Fibroblast of lung (primary cell): ENCODE results near the gene TBRG4. TPM values are rescaled to one million over a fixed set of nuclear protein-coding genes. Genes with fewer than 3 reads are reported as not detected.

Experiments
- DNase-seq, 2 donors: peaks; one replicate each; pipeline versions ENCODE4 v3.0.0 to v3.0.0-alpha.2; 2010; ENCODE audit warnings: low read depth in 2 of 2
- H2AFZ ChIP-seq: 2 replicates; pipeline ENCODE4 v1.5.1; 2012; ENCODE audit warnings: low read length, control low read depth, inconsistent platforms
- H3K27ac ChIP-seq: 2 replicates; pipeline ENCODE4 v1.5.1; 2011; ENCODE audit warnings: low read length, control low read depth; ENCODE audit not compliant: insufficient read depth
- H3K27me3 ChIP-seq: 2 replicates; pipeline ENCODE4 v1.5.1; 2011; ENCODE audit warnings: mild to moderate bottlenecking, low read length; ENCODE audit not compliant: control insufficient read depth, insufficient read depth
- H3K36me3 ChIP-seq: 2 replicates; pipeline ENCODE4 v1.5.1; 2011; ENCODE audit warnings: low read length; ENCODE audit not compliant: control insufficient read depth, insufficient read depth
- H3K4me1 ChIP-seq: 2 replicates; pipeline ENCODE4 v1.5.1; 2011; ENCODE audit warnings: low read length; ENCODE audit not compliant: control insufficient read depth, insufficient read depth; ENCODE audit errors: extremely low read depth
- H3K4me2 ChIP-seq: 2 replicates; pipeline ENCODE4 v1.5.1; 2011; ENCODE audit warnings: low read length, control low read depth; ENCODE audit not compliant: insufficient read depth; ENCODE audit errors: extremely low read depth
- H3K4me3 ChIP-seq, 4 experiments: fragments of 200-600 bp in 1 of 4; sonication (generic) in 1 of 4; replicated peaks in 1 of 4; 2 replicates each; pipeline ENCODE4 v1.5.1; 2011 to 2016; ENCODE audit warnings: low read length in 4 of 4, low read depth in 3 of 4, mild to moderate bottlenecking in 3 of 4, control low read depth in 2 of 4, inconsistent platforms in 1 of 4, mixed read lengths in 1 of 4; ENCODE audit not compliant: insufficient read depth in 1 of 4; ENCODE audit errors: control extremely low read depth in 1 of 4
- H3K79me2 ChIP-seq: 2 replicates; pipeline ENCODE4 v1.5.1; 2012; ENCODE audit warnings: mild to moderate bottlenecking, low read length, inconsistent platforms; ENCODE audit not compliant: control insufficient read depth, insufficient read depth
- H3K9ac ChIP-seq: 2 replicates; pipeline ENCODE4 v1.5.1; 2011; ENCODE audit warnings: mild to moderate bottlenecking, low read length, control low read depth; ENCODE audit not compliant: insufficient read depth
- H3K9me3 ChIP-seq: 2 replicates; pipeline ENCODE4 v1.5.1; 2012; ENCODE audit warnings: low read depth, low read length; ENCODE audit not compliant: control insufficient read depth, insufficient read depth
- H4K20me1 ChIP-seq: 2 replicates; pipeline ENCODE4 v1.5.1; 2011; ENCODE audit warnings: low read length; ENCODE audit not compliant: control insufficient read depth, insufficient read depth; ENCODE audit errors: extremely low read depth
- EZH2 ChIP-seq: IDR thresholded peaks from 2 replicates; pipeline ENCODE4 v1.5.1; 2012; ENCODE audit warnings: low read length, control low read depth, mild to moderate bottlenecking; ENCODE audit errors: missing control alignments
- polyA plus RNA-seq, 2 donors: library from polyadenylated mRNA; depleted of rRNA in 1 of 2; stranded (reverse) in 1 of 2; unstranded in 1 of 2; fragments of >200 nt; gene quantifications; 2 replicates each; pipeline ENCODE4 v1.2.1, GENCODE V29; 2011 to 2012; ENCODE audit warnings: missing spikeins in 1 of 2
- total RNA-seq: library from RNA; depleted of rRNA; stranded (reverse); fragments of >200 nt; gene quantifications from 2 replicates; pipeline ENCODE4 v1.2.1, GENCODE V29; 2014
- TF ChIP-seq, protein P1 (sequence below), 2 donors: IDR thresholded peaks in 1 of 2; conservative IDR thresholded peaks in 1 of 2; 1 replicate in 1 of 2; 2 replicates in 1 of 2; pipeline ENCODE4 v1.5.1; 2011 to 2012; ENCODE audit warnings: low read length in 2 of 2, control low read depth in 1 of 2, inconsistent platforms in 1 of 2, low read depth in 1 of 2, mild to moderate bottlenecking in 1 of 2

Gene TBRG4
- total and polyA plus RNA-seq, 2 donors (not counting 1 experiment from before 2014, with no cell fraction given): 27.4 to 52.2 TPM

DNA sequence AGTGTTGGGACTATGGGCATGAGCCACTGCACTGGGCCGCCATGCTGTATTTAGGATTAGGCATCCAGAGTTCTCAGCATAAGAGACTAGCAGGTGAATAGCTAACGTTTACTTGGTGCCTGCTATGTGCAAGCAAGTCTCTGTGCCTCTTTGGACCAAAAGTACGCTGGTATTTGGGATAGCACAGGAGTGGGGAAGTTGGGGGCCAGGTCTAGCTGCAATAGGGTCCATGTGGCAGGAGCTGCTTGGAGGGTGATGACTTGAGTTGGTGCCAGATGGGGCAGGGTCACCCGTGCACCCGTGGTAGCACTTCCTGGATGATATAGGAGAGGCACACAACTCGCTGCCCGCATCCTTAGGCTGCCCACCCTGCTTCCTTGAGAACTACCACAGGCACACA lies 45.1 kb downstream of the TBRG4 start:
- Histone ChIP-seq H3K36me3 (peaks cover 8% of the 10 kb centered on the region), H3K27ac (no peak overlapping the region), H3K9ac (no peak overlapping the region), H3K79me2 (no peaks in the 10 kb centered on the region), H2AFZ (no peak overlapping the region), H3K9me3 (no peaks in the 10 kb centered on the region), H3K27me3 (no peaks in the 10 kb centered on the region), H3K4me3 (no peak overlapping the region), H3K4me1 (no peaks in the 10 kb centered on the region), H3K4me2 (no peak overlapping the region), H4K20me1 (no peaks in the 10 kb centered on the region)
- DNase-seq: no peak
- TF ChIP-seq EZH2: no peak
- TF ChIP-seq, protein P1, sequence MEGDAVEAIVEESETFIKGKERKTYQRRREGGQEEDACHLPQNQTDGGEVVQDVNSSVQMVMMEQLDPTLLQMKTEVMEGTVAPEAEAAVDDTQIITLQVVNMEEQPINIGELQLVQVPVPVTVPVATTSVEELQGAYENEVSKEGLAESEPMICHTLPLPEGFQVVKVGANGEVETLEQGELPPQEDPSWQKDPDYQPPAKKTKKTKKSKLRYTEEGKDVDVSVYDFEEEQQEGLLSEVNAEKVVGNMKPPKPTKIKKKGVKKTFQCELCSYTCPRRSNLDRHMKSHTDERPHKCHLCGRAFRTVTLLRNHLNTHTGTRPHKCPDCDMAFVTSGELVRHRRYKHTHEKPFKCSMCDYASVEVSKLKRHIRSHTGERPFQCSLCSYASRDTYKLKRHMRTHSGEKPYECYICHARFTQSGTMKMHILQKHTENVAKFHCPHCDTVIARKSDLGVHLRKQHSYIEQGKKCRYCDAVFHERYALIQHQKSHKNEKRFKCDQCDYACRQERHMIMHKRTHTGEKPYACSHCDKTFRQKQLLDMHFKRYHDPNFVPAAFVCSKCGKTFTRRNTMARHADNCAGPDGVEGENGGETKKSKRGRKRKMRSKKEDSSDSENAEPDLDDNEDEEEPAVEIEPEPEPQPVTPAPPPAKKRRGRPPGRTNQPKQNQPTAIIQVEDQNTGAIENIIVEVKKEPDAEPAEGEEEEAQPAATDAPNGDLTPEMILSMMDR (conservative IDR thresholded peaks at IDR 0.05 in 1 of 2, IDR thresholded peaks at IDR 0.05 in 1 of 2; ENCODE audit: low read depth in 1 of 2, low read length in 2 of 2): no peak

DNA sequence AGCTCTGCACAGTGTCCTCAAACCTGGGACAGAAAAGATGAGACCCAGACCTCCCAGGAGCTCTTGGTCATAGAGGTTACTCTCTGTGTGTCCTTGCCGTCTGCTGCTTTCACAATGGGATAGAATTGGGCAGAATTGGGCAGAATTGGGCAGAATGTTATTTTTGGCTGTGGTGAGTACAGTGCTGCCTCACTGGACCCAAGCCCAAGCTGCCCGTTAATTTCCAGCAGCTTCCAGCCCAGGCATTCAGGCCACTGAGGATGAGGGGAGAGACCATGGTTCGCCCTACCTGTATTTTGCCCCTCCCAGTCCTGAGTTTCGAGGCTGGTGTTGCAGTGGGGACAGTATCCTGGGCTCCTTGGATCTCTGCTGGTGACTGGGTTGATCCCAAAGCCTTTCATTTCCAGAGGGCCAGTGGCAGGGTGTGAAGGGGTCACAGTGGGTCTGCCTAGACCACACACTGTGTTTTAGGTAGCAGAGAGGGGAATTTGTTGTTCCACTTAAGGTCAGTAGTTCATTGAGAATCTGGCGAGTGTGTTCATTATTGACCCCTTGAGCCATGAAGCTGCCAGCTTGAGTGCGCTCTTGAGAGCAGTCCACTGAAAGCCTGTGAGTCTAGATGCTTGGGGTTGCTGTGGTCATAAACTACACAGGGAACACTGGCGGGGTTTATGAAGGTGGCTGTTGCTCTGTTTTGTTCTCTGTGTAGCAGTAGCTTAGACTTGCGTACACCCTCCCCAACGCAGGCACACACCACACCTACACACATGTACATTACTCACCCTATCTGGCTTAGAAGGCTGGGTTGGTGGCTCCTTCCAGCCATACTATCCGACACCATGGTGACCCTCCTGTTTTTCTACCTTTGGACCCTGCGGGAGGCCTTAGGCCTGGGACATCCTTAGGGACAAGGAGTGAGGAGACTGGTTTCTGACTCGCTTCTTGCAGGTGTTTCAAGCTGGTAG lies 46.2 kb downstream of the TBRG4 start:
- TF ChIP-seq, protein P1 (conservative IDR thresholded peaks at IDR 0.05 in 1 of 2, IDR thresholded peaks at IDR 0.05 in 1 of 2; ENCODE audit: low read depth in 1 of 2, low read length in 2 of 2): no peak
- no peak for TF ChIP-seq EZH2
- H3K27ac ChIP-seq: no peak overlapping the region
- H3K9ac ChIP-seq: no peak overlapping the region
- no peaks in the 10 kb centered on the region for H3K9me3 ChIP-seq
- no peaks in the 10 kb centered on the region for H3K79me2 ChIP-seq
- H4K20me1 ChIP-seq: no peaks in the 10 kb centered on the region
- no peak for DNase-seq
- no peak overlapping the region for H3K4me3 ChIP-seq
- H3K4me2 ChIP-seq: no peak overlapping the region
- no peaks in the 10 kb centered on the region for H3K27me3 ChIP-seq
- H3K4me1 ChIP-seq: no peaks in the 10 kb centered on the region
- H3K36me3 ChIP-seq: peaks cover 8% of the 10 kb centered on the region
- H2AFZ ChIP-seq: no peak overlapping the region

DNA sequence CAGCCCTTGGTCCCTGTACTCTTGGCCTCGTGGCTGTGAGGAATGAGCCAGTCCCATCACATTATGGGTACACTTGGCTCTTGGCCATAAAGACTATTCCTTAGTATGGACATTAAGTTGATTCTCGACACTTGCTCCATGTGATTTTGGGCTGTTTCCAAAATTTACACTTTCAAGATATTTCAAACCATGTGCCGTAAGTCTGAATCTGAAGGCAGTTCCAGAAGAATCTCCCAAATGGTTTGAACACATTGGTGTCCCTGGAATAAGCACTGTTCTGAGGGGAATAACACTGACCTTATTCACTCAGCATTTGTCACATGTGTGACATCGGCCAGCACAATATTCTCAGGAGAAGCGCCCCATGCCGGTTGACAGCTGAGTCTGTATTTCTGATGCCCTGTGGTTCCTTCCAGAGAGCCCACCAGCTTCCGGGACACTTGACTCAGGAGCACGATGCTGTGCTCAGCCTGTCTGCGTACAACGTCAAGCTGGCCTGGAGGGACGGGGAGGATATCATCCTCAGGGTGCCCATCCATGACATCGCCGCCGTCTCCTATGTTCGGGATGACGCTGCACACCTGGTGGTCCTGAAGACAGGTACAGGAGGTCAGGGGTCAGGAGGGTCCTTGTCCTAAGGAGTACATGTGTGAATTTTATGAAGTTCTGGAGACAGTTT lies 47.3 kb downstream of the TBRG4 start:
- Histone ChIP-seq H2AFZ (no peak overlapping the region), H3K9ac (no peak overlapping the region), H3K27me3 (no peaks in the 10 kb centered on the region), H3K79me2 (no peaks in the 10 kb centered on the region), H3K4me3 (no peak overlapping the region), H3K27ac (no peak overlapping the region), H3K4me1 (no peaks in the 10 kb centered on the region), H3K4me2 (no peak overlapping the region), H4K20me1 (no peaks in the 10 kb centered on the region), H3K9me3 (no peaks in the 10 kb centered on the region), H3K36me3 (peaks cover 8% of the 10 kb centered on the region)
- TF ChIP-seq EZH2: no peak
- TF ChIP-seq, protein P1 (conservative IDR thresholded peaks at IDR 0.05 in 1 of 2, IDR thresholded peaks at IDR 0.05 in 1 of 2; ENCODE audit: low read depth in 1 of 2, low read length in 2 of 2): no peak
- no peak for DNase-seq
